GM12891 (cell line): ENCODE data around the gene MSI2.

Experiments used
- PAX5 ChIP-seq: IDR thresholded peaks from 2 replicates; pipeline ENCODE4 v1.6.1; 2011; ENCODE audit warnings: low read length, moderate library complexity, mild to moderate bottlenecking; ENCODE audit not compliant: insufficient read depth, severe bottlenecking
- POLR2A ChIP-seq: IDR thresholded peaks from 2 replicates; pipeline ENCODE4 v1.6.1; 2011; ENCODE audit warnings: low read depth, low read length, control low read depth
- POLR2AphosphoS5 ChIP-seq: IDR thresholded peaks from 2 replicates; pipeline ENCODE4 v1.6.1; 2011; ENCODE audit warnings: low read depth, low read length, control low read depth
- POU2F2 ChIP-seq: IDR thresholded peaks from 2 replicates; pipeline ENCODE4 v1.6.1; 2011; ENCODE audit warnings: low read depth, mild to moderate bottlenecking, control low read depth, low read length, moderate library complexity
- TAF1 ChIP-seq: IDR thresholded peaks from 2 replicates; pipeline ENCODE4 v1.6.1; 2011; ENCODE audit warnings: low read depth, low read length, control low read depth

GRCh38 chr17:57458718-57459285 lies 202.5 kb downstream of the MSI2 start:
- TF ChIP-seq POLR2A (no peak), POLR2AphosphoS5 (no peak), TAF1 (no peak), PAX5 (no peak), POU2F2 (no peak)
